Thyroid gland (tissue), 4 donors: ENCODE data around the gene SLC10A2.

ENCODE experiments used
- POLR2A ChIP-seq, 2 donors: fragments of 450-650 bp; IDR thresholded peaks; one replicate each; pipeline ENCODE4 v1.6.1; 2017; ENCODE audit warnings: antibody characterized with exemption in 2 of 2, mild to moderate bottlenecking in 2 of 2, moderate library complexity in 1 of 2
- TF ChIP-seq, protein P1 (sequence below), 6 experiments: fragments of 200-600 bp in 3 of 6; fragments of 450-650 bp in 3 of 6; sonication (generic) in 3 of 6; IDR thresholded peaks; one replicate each; pipeline ENCODE4 v1.5.1; 2016 to 2019; ENCODE audit warnings: antibody characterized with exemption in 6 of 6, mild to moderate bottlenecking in 2 of 6, inconsistent platforms in 1 of 6, moderate library complexity in 1 of 6

DNA sequence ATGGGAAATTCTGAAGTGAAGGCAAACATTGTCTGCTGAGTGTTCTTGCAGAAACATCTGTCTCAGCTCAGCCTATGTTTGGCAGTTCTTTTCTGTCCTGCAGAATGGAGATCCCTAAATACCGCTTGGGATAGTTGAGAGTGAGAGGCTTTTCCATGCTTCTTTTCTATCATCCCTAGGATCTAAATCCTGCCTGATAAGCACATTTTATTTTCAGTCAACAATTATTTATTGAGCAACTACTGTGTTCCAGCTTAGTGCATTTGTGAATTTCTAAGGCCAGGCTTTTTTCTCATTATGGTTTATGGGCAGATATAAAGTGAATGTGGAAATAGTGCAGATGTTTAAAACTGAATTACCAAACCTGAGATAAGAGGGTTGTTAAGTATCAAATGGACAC, 62.6 kb downstream of the SLC10A2 start:
- no peak for TF ChIP-seq POLR2A (IDR thresholded peaks at IDR 0.05)
- TF ChIP-seq, protein P1, sequence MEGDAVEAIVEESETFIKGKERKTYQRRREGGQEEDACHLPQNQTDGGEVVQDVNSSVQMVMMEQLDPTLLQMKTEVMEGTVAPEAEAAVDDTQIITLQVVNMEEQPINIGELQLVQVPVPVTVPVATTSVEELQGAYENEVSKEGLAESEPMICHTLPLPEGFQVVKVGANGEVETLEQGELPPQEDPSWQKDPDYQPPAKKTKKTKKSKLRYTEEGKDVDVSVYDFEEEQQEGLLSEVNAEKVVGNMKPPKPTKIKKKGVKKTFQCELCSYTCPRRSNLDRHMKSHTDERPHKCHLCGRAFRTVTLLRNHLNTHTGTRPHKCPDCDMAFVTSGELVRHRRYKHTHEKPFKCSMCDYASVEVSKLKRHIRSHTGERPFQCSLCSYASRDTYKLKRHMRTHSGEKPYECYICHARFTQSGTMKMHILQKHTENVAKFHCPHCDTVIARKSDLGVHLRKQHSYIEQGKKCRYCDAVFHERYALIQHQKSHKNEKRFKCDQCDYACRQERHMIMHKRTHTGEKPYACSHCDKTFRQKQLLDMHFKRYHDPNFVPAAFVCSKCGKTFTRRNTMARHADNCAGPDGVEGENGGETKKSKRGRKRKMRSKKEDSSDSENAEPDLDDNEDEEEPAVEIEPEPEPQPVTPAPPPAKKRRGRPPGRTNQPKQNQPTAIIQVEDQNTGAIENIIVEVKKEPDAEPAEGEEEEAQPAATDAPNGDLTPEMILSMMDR (IDR thresholded peaks at IDR 0.05) = no peak
